K562 (cell line): ENCODE data around the gene TBC1D9. TPM values are rescaled to one million over a fixed set of nuclear protein-coding genes. Genes with fewer than 3 reads are reported as not detected.

ENCODE experiments used
- ATAC-seq: fragments of 200-7000 bp; cut with Tn5 transposase; 3 replicates; pipeline ENCODE4 v1.9.1; 2020; ENCODE audit warnings: moderate library complexity
- BruUV-seq: library from RNA; stranded (reverse); fragments of 400-500 nt; replicated peaks from 2 replicates; lab custom pipeline; 2021; lab: Mats Ljungman, UMichigan
- CTCF ChIA-PET: fragments of 300-600 bp; formaldehyde crosslinking; extraction: SDS; loops from one replicate; lab custom pipeline; 2021; ENCODE audit warnings: low intra/inter-chr PET ratio; lab: Yijun Ruan, JAX
- POLR2A ChIA-PET: fragments of 300-600, 350-650 bp; sonication (Branson Sonifier 250); formaldehyde crosslinking; extraction: SDS; loops from one replicate; lab custom pipeline; 2021; ENCODE audit warnings: antibody characterized with exemption, inconsistent platforms; lab: Yijun Ruan, JAX
- DNase-seq, 4 experiments: peaks; one replicate each; pipeline versions ENCODE4 v3.0.0 to v3.0.0-alpha.2; 2011 to 2018; ENCODE audit warnings: low spot score in 3 of 4, mixed read lengths in 3 of 4; ENCODE audit errors: extremely low read depth in 1 of 4
- FAIRE-seq: peaks from 2 replicates; lab custom pipeline; 2011; peaks lifted over from hg19 to GRCh38; lab: Jason Lieb, UNC
- H2AFZ ChIP-seq: 2 replicates; pipeline ENCODE4 v1.6.0; 2011; ENCODE audit warnings: low read depth, low read length, control low read depth, inconsistent platforms
- H3K27ac ChIP-seq: fragments of 200-600 bp; 3 replicates; pipeline ENCODE4 v1.8.0; 2011; ENCODE audit warnings: low read depth, mild to moderate bottlenecking, control low read depth, inconsistent platforms, low read length, moderate library complexity, mixed read lengths; ENCODE audit errors: extremely low read depth
- H3K27me3 ChIP-seq, 2 experiments: fragments of 300-600 bp in 1 of 2; 2 replicates in 1 of 2; 3 replicates in 1 of 2; pipeline versions ENCODE4 v1.6.0 to v1.8.0; 2011; ENCODE audit warnings: inconsistent platforms in 2 of 2, low read length in 2 of 2, mild to moderate bottlenecking in 1 of 2, mixed read lengths in 1 of 2, moderate library complexity in 1 of 2; ENCODE audit not compliant: control insufficient read depth in 2 of 2, insufficient read depth in 2 of 2
- H3K36me3 ChIP-seq: fragments of 300-600 bp; 3 replicates; pipeline ENCODE4 v1.8.0; 2011; ENCODE audit warnings: mild to moderate bottlenecking, low read length, inconsistent platforms; ENCODE audit not compliant: control insufficient read depth, insufficient read depth
- H3K4me1 ChIP-seq, 2 experiments: fragments of 200-600 bp in 1 of 2; replicated peaks in 1 of 2; 2 replicates in 1 of 2; 3 replicates in 1 of 2; pipeline versions ENCODE4 v1.5.1 to v1.8.0; 2011; ENCODE audit warnings: inconsistent platforms in 2 of 2, low read length in 2 of 2, mild to moderate bottlenecking in 1 of 2, mixed read lengths in 1 of 2, moderate library complexity in 1 of 2; ENCODE audit not compliant: control insufficient read depth in 2 of 2, insufficient read depth in 2 of 2
- H3K4me2 ChIP-seq: 2 replicates; pipeline ENCODE4 v1.6.1; 2011; ENCODE audit warnings: low read length, control low read depth, inconsistent platforms, mixed read lengths; ENCODE audit not compliant: insufficient read depth
- H3K4me3 ChIP-seq: fragments of 200-600 bp; sonication (generic), shearing (Covaris generic); 2 replicates; pipeline ENCODE4 v1.5.1; 2016; ENCODE audit warnings: control low read depth, inconsistent platforms
- H3K79me2 ChIP-seq: fragments of 200-600 bp; 3 replicates; pipeline ENCODE4 v1.8.0; 2011; ENCODE audit warnings: low read length, inconsistent platforms; ENCODE audit not compliant: control insufficient read depth, insufficient read depth
- H3K9ac ChIP-seq, 2 experiments: 2 replicates each; pipeline versions ENCODE4 v1.6.0 to v1.6.1; 2011; ENCODE audit warnings: low read depth in 2 of 2, low read length in 2 of 2, control low read depth in 1 of 2, inconsistent platforms in 1 of 2, mild to moderate bottlenecking in 1 of 2, mixed read lengths in 1 of 2; ENCODE audit not compliant: insufficient read depth in 1 of 2
- H3K9me1 ChIP-seq: one replicate; pipeline ENCODE4 v1.6.0; 2011; ENCODE audit warnings: inconsistent platforms, mild to moderate bottlenecking, low read length, moderate library complexity; ENCODE audit not compliant: control insufficient read depth, insufficient read depth
- H3K9me3 ChIP-seq: replicated peaks from 2 replicates; pipeline ENCODE4 v1.5.1; 2011; ENCODE audit warnings: low read depth, low read length, inconsistent platforms; ENCODE audit not compliant: control insufficient read depth, insufficient read depth
- H4K20me1 ChIP-seq: replicated peaks from 2 replicates; pipeline ENCODE4 v1.6.1; 2011; ENCODE audit warnings: low read length, inconsistent platforms, mixed read lengths; ENCODE audit not compliant: control insufficient read depth, insufficient read depth
- HMG20A ChIP-seq: fragments of 450-650 bp; formaldehyde crosslinking; conservative IDR thresholded peaks from 2 replicates; pipeline ENCODE4 v1.4.0; 2020; ENCODE audit warnings: mild to moderate bottlenecking, mixed read lengths
- JUNB ChIP-seq: fragments of 450-650 bp; formaldehyde crosslinking; conservative IDR thresholded peaks from 2 replicates; pipeline ENCODE4 v1.4.0; 2020; ENCODE audit warnings: mild to moderate bottlenecking
- MTA1 ChIP-seq: fragments of 450-650 bp; IDR thresholded peaks from 2 replicates; pipeline ENCODE4 v1.6.1; 2017; ENCODE audit warnings: borderline replicate concordance
- MYC ChIP-seq, 2 experiments: fragments of 250-450 bp in 1 of 2; sonication (Bioruptor Pico) in 1 of 2; IDR thresholded peaks; 2 replicates each; pipeline versions ENCODE4 v1.5.1 to v1.6.1; 2012 to 2021; ENCODE audit warnings: low read depth in 2 of 2, borderline replicate concordance in 1 of 2, improper control_type of control experiment in 1 of 2, low read length in 1 of 2, mild to moderate bottlenecking in 1 of 2, moderate library complexity in 1 of 2
- ZNF239 ChIP-seq: fragments of 250-450 bp; sonication (Bioruptor Pico); IDR thresholded peaks from 2 replicates; pipeline ENCODE4 v1.4.0; 2020; ENCODE audit warnings: mild to moderate bottlenecking
- ZNF41 ChIP-seq: fragments of 250-450 bp; sonication (Bioruptor Pico); conservative IDR thresholded peaks from 2 replicates; pipeline ENCODE4 v1.4.0; 2020; ENCODE audit warnings: mild to moderate bottlenecking
- ZNF76 ChIP-seq: fragments of 250-450 bp; sonication (Bioruptor Pico); IDR thresholded peaks from 2 replicates; pipeline ENCODE4 v1.4.0; 2020; ENCODE audit warnings: mild to moderate bottlenecking, moderate library complexity, borderline replicate concordance
- WGBS: fragments of 100-300 bp; shearing (Covaris generic); methylation state at CpG from one replicate; pipeline ENCODE4 v1.1.6; 2016; ENCODE audit warnings: low coverage, mixed read lengths; ENCODE audit not compliant: insufficient coverage; ENCODE audit errors: missing lambda C conversion rate; 5-methylcytosine and 5-hydroxymethylcytosine counted together
- in situ Hi-C: fragments of 300-500 bp; cut with MboI; formaldehyde crosslinking; loops from 4 replicates; pipeline ENCODE4 v1.15.0; 2018; ENCODE audit warnings: inconsistent platforms, mixed read lengths
- intact Hi-C: fragments of 100-400 bp; cut with micrococcal nuclease; formaldehyde crosslinking; loops from 2 replicates; pipeline ENCODE4 v1.14.2; 2022
- polyA plus RNA-seq, 8 experiments: library from polyadenylated mRNA; depleted of rRNA in 4 of 8; stranded (reverse) in 5 of 8; unstranded in 3 of 8; fragments of >200 nt; fragmentation: Nextera tagmentation in 2 of 8; fragmentation: Illumina TruSeq in 1 of 8; extraction: Ambion mirVana in 2 of 8; extraction: Trizol in 1 of 8; gene quantifications; 2 replicates each; pipeline versions ENCODE4 v1.2.1 to v1.2.3, GENCODE V29; 2011 to 2014; ENCODE audit warnings: inconsistent platforms in 1 of 8, missing spikeins in 1 of 8
- total RNA-seq, 7 experiments: library from RNA; depleted of rRNA in 6 of 7; stranded (reverse); fragments of >200 nt in 6 of 7; fragmentation: Illumina TruSeq in 2 of 7; extraction: Trizol in 2 of 7; gene quantifications; 2 replicates each; pipeline versions ENCODE4 v1.2.1 to v1.2.3, GENCODE V29; 2011 to 2021; ENCODE audit warnings: low replicate concordance in 1 of 7

Gene TBC1D9
- total and polyA plus RNA-seq, 9 of the 15 experiments (the other 6 are each of a cell fraction or from before 2014, with no cell fraction given) = 0.13 TPM; not detected in 8

DNA sequence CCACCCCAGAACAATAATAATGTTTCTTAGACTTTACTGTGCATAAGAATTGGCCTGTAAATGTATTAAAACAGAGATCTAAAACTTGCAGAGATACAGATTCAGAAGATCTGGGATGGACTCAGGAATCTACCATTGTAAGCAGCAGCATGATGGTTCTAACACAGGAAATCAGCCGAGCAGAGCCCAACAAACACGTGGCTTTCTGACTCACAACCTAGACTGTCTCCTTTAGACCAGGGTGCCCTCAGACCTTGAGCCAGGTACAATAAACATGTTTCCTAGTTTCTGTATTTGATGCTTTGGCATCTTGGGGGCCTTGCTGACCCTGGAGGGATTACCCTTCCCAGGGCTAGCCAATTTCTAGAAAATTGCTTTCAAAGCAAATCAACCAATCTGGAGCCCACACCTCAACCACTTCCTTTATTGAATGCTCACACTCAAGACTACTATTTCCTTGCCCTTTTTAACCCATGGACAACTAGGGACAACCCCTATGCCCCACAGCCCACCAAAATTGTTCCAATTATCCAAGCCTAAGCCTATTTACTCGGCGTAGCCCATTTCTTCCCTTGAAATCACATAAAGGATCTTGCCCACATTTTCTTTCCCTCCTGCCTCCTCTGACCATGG, 80.5 kb downstream of the TBC1D9 start (continued):
- TF ChIP-seq JUNB (CRISPR knock-in tag) (no peak), MTA1 (no peak), HMG20A (CRISPR knock-in tag) (no peak)

DNA sequence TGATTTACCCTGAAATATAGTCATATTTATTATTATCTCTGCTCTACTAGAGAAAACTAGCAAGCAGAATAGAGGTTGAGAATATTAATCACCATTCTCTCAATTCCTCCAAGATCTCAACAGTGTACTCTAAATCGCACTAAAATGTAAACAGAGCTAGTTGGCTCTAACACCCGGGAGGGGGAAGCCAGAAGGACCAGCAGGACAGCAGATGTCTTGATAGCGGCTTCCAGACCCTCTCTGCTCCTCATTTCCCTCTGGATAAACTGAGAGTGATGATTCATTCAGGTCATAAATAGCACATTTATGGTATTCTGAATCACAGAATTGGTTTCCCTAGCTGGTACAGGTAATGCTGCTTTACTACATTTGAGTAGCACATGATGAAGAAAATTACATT, 82.5 kb downstream of the TBC1D9 start:
- 0% methylated on average over 3 of the region's 3 CpGs for WGBS
- ChIA-PET CTCF (no interaction called here), POLR2A (no interaction called here)
- Histone ChIP-seq H3K27ac (no peak overlapping the region), H3K79me2 (no peaks in the 10 kb centered on the region), H3K4me3 (no peak overlapping the region), H3K9me1 (no peaks in the 10 kb centered on the region), H3K9me3 (no peaks in the 10 kb centered on the region), H2AFZ (no peak overlapping the region), H3K9ac (no peak overlapping the region), H3K36me3 (no peaks in the 10 kb centered on the region), H3K4me1 (no peaks in the 10 kb centered on the region; a peak in 1 of 5 replicates), H3K27me3 (peaks cover 5 to 8% of the 10 kb centered on the region in 2 experiments; a peak in 3 of 5 replicates), H3K4me2 (no peak overlapping the region), H4K20me1 (no peaks in the 10 kb centered on the region)
- TF ChIP-seq MYC (IDR thresholded peaks at IDR 0.05; ENCODE audit: low read depth, low read length) (no peak), MYC (CRISPR knock-in tag; IDR thresholded peaks at IDR 0.05; ENCODE audit: borderline replicate concordance, low read depth) (no peak), ZNF239 (CRISPR knock-in tag) (no peak), ZNF41 (no peak), ZNF76 (CRISPR knock-in tag) (no peak)
- no peak for ATAC-seq
- BruUV-seq = no TSS peak
- in situ Hi-C loops = no loop called here
- no peak for DNase-seq
- FAIRE-seq = no peak
- intact Hi-C loops = no loop called here
